GM12878 (cell line): Measurements from ENCODE around the gene RFX7. TPM values are rescaled to one million over a fixed set of nuclear protein-coding genes. Genes with fewer than 3 reads are reported as not detected.

Experiments
- ATAC-seq: fragments of 200-7000 bp; cut with Tn5 transposase; 3 replicates; pipeline ENCODE4 v1.9.1; 2020; ENCODE audit warnings: mild to moderate bottlenecking, moderate library complexity
- BruUV-seq: library from RNA; stranded (reverse); fragments of 400-500 nt; replicated peaks from 2 replicates; lab custom pipeline; 2021; lab: Mats Ljungman, UMichigan
- CTCF ChIA-PET: fragments of 300-600 bp; sonication (Branson Sonifier 250); formaldehyde crosslinking; extraction: SDS; loops from one replicate; lab custom pipeline; 2021; ENCODE audit warnings: inconsistent platforms; lab: Yijun Ruan, JAX
- POLR2A ChIA-PET: fragments of 350-600 bp; formaldehyde crosslinking; extraction: SDS; loops from one replicate; lab custom pipeline; 2021; ENCODE audit warnings: inconsistent platforms; lab: Charles Lee
- RAD21 ChIA-PET: fragments of 300-600 bp; sonication (Branson Sonifier 250); formaldehyde crosslinking; loops from one replicate; lab custom pipeline; 2023; ENCODE audit warnings: antibody characterized with exemption; ENCODE audit not compliant: unreplicated experiment; lab: Charles Lee
- SMC1A ChIA-PET: fragments of 300-600 bp; sonication (Branson Sonifier 250); formaldehyde crosslinking; loops from one replicate; lab custom pipeline; 2023; ENCODE audit not compliant: unreplicated experiment, uncharacterized antibody; lab: Charles Lee
- DNase-seq: peaks from one replicate; pipeline ENCODE4 v3.0.0-alpha.2; 2011; ENCODE audit warnings: low read depth, low spot score
- FAIRE-seq: peaks from 3 replicates; lab custom pipeline; 2011; peaks lifted over from hg19 to GRCh38; lab: Jason Lieb, UNC
- H2AFZ ChIP-seq: 2 replicates; pipeline ENCODE4 v1.6.0; 2011; ENCODE audit warnings: low read depth, low read length, control low read depth; ENCODE audit not compliant: control insufficient read depth
- H3K27ac ChIP-seq: 2 replicates; pipeline ENCODE4 v1.5.1; 2011; ENCODE audit warnings: control low read depth; ENCODE audit not compliant: control insufficient read depth, insufficient read depth
- H3K27me3 ChIP-seq, 2 experiments: replicated peaks in 1 of 2; 2 replicates each; pipeline versions ENCODE4 v1.6.0 to v1.6.1; 2011; ENCODE audit warnings: low read length in 1 of 2; ENCODE audit not compliant: control insufficient read depth in 2 of 2, insufficient read depth in 2 of 2
- H3K36me3 ChIP-seq, 2 experiments: 2 replicates each; pipeline ENCODE4 v1.5.1; 2011; ENCODE audit warnings: low read length in 1 of 2; ENCODE audit not compliant: control insufficient read depth in 2 of 2, insufficient read depth in 2 of 2
- H3K4me1 ChIP-seq: 2 replicates; pipeline ENCODE4 v1.6.1; 2011; ENCODE audit warnings: mild to moderate bottlenecking, low read length, moderate library complexity, mixed read lengths; ENCODE audit not compliant: control insufficient read depth, insufficient read depth
- H3K4me2 ChIP-seq: 2 replicates; pipeline ENCODE4 v1.6.0; 2011; ENCODE audit warnings: control low read depth; ENCODE audit not compliant: control insufficient read depth, insufficient read depth
- H3K4me3 ChIP-seq: fragments of 200-600 bp; sonication (generic); 2 replicates; pipeline ENCODE4 v1.5.1; 2016
- H3K79me2 ChIP-seq: 2 replicates; pipeline ENCODE4 v1.6.0; 2011; ENCODE audit warnings: low read length; ENCODE audit not compliant: control insufficient read depth, insufficient read depth
- H3K9ac ChIP-seq: 2 replicates; pipeline ENCODE4 v1.8.0; 2011; ENCODE audit warnings: low read length, control low read depth, mixed read lengths; ENCODE audit not compliant: control insufficient read depth, insufficient read depth
- H3K9me3 ChIP-seq: replicated peaks from 3 replicates; pipeline ENCODE4 v1.5.1; 2011; ENCODE audit warnings: mild to moderate bottlenecking, low read length; ENCODE audit not compliant: control insufficient read depth, insufficient read depth
- H4K20me1 ChIP-seq: 2 replicates; pipeline ENCODE4 v1.6.0; 2011; ENCODE audit not compliant: control insufficient read depth, insufficient read depth
- BCL3 ChIP-seq: IDR thresholded peaks from 2 replicates; pipeline ENCODE4 v1.6.1; 2011; ENCODE audit warnings: borderline replicate concordance, low read depth, mild to moderate bottlenecking, moderate library complexity, low read length; ENCODE audit not compliant: insufficient read depth, poor library complexity, severe bottlenecking
- ZBTB40 ChIP-seq: fragments of 450-650 bp; IDR thresholded peaks from 2 replicates; pipeline ENCODE4 v1.6.1; 2016; ENCODE audit warnings: mild to moderate bottlenecking, moderate library complexity, borderline replicate concordance
- WGBS: methylation state at CpG from one replicate; pipeline ENCODE4 v1.1.6; 2016; ENCODE audit warnings: low lambda C conversion rate; ENCODE audit not compliant: insufficient replicate concordance, insufficient coverage; ENCODE audit errors: missing lambda C conversion rate; 5-methylcytosine and 5-hydroxymethylcytosine counted together
- in situ Hi-C: fragments of 300-500 bp; cut with MboI; formaldehyde crosslinking; loops from 9 replicates; pipeline ENCODE4 v1.14.3; 2018; ENCODE audit warnings: mixed read lengths
- intact Hi-C: fragments of 100-400 bp; cut with micrococcal nuclease; formaldehyde crosslinking; loops from one replicate; pipeline ENCODE4 v1.14.2; 2022; ENCODE audit not compliant: unreplicated experiment
- polyA plus RNA-seq, 11 experiments: library from polyadenylated mRNA; depleted of rRNA in 4 of 11; unstranded in 6 of 11; stranded (reverse) in 5 of 11; fragments of >200 nt; fragmentation: Nextera tagmentation in 4 of 11; fragmentation: Illumina TruSeq in 1 of 11; extraction: Ambion mirVana in 4 of 11; extraction: Trizol in 1 of 11; gene quantifications; 1 replicate in 1 of 11; 2 replicates in 10 of 11; pipeline versions ENCODE4 v1.2.1 to v1.2.3, GENCODE V29; 2011 to 2016; ENCODE audit warnings: inconsistent platforms in 2 of 11, missing spikeins in 2 of 11, low read depth in 1 of 11
- total RNA-seq, 4 experiments: library from RNA; depleted of rRNA in 3 of 4; stranded (reverse); fragments of >200 nt in 3 of 4; fragmentation: Illumina TruSeq in 1 of 4; extraction: Trizol in 1 of 4; gene quantifications; 2 replicates each; pipeline versions ENCODE4 v1.2.1 to v1.2.3, GENCODE V29; 2013 to 2021

The RFX7 gene
- total and polyA plus RNA-seq, 10 of the 15 experiments (the other 5 are each of a cell fraction or from before 2014, with no cell fraction given): 3.2 to 31.4 (median 10.7) TPM

- TF ChIP-seq ZBTB40 (no peak), BCL3 (no peak)
- Histone ChIP-seq H3K27ac (no peak overlapping the region), H3K36me3 (peaks cover 4 to 23% of the 10 kb centered on the region in 2 experiments; a peak in 3 of 4 replicates), H3K9ac (no peak overlapping the region), H3K4me1 (no peaks in the 10 kb centered on the region), H4K20me1 (no peaks in the 10 kb centered on the region), H3K9me3 (peaks cover 51% of the 10 kb centered on the region), H3K27me3 (no peaks in the 10 kb centered on the region), H3K4me2 (no peak overlapping the region), H3K4me3 (no peak overlapping the region), H3K79me2 (peaks cover 56% of the 10 kb centered on the region), H2AFZ (no peak overlapping the region)
- 98% methylated on average over 4 of the region's 4 CpGs for WGBS
- CTCF ChIA-PET: interaction anchor here (1.3 kb wide), 1 partner anchor 10 kb away, joined by 4 read pairs; no protein-coding TSS in a partner anchor
- DNase-seq (no peak), FAIRE-seq (no peak), ATAC-seq (no peak)
- intact Hi-C loops (no loop called here), in situ Hi-C loops (no loop called here)
- RAD21 ChIA-PET: no interaction called here
- SMC1A ChIA-PET: interaction anchor here (1.5 kb wide), 1 partner anchor 31 kb away, joined by 3 read pairs; no protein-coding TSS in a partner anchor
- no TSS peak for BruUV-seq
- POLR2A ChIA-PET: no interaction called here
Measured at GRCh38 chr15:56234804-56235203, 8.9 kb downstream of the RFX7 start.
